AG04450 (cell line): ENCODE data around the gene ZNF579. TPM values are rescaled to one million over a fixed set of nuclear protein-coding genes. Genes with fewer than 3 reads are reported as not detected.

Source experiments
- CTCF ChIA-PET: fragments of 300-600, 350-600 bp; formaldehyde crosslinking; extraction: SDS; loops from one replicate; lab custom pipeline; 2022; ENCODE audit warnings: antibody characterized with exemption, inconsistent platforms; lab: Charles Lee
- POLR2A ChIA-PET: fragments of 350-600 bp; formaldehyde crosslinking; extraction: SDS; loops from one replicate; lab custom pipeline; 2021; ENCODE audit warnings: antibody characterized with exemption, inconsistent platforms; lab: Yijun Ruan, JAX
- DNase-seq: peaks from one replicate; pipeline ENCODE4 v3.0.0-alpha.2; 2011; ENCODE audit warnings: low read depth, low spot score
- H3K27ac ChIP-seq: one replicate; pipeline ENCODE4 v1.5.1; 2012; ENCODE audit warnings: low read depth, low read length, control low read depth
- H3K27me3 ChIP-seq: one replicate; pipeline ENCODE4 v1.6.0; 2012; ENCODE audit warnings: low read length; ENCODE audit not compliant: control insufficient read depth, insufficient read depth
- H3K4me3 ChIP-seq: 2 replicates; pipeline ENCODE4 v1.5.1; 2011; ENCODE audit warnings: mild to moderate bottlenecking, low read depth, low read length, control low read depth
- H3K9me3 ChIP-seq: 2 replicates; pipeline ENCODE4 v1.5.1; 2012; ENCODE audit warnings: low read length; ENCODE audit not compliant: control insufficient read depth, insufficient read depth
- CTCF ChIP-seq: IDR thresholded peaks from 2 replicates; pipeline ENCODE4 v1.5.1; 2011; ENCODE audit warnings: low read depth, low read length, control low read depth, inconsistent platforms
- polyA plus RNA-seq: library from polyadenylated mRNA; depleted of rRNA; stranded (reverse); fragments of >200 nt; gene quantifications from 2 replicates; pipeline ENCODE4 v1.2.3, GENCODE V29; 2011

The ZNF579 gene
- polyA plus RNA-seq, 1 experiment, result 4.2 TPM

DNA sequence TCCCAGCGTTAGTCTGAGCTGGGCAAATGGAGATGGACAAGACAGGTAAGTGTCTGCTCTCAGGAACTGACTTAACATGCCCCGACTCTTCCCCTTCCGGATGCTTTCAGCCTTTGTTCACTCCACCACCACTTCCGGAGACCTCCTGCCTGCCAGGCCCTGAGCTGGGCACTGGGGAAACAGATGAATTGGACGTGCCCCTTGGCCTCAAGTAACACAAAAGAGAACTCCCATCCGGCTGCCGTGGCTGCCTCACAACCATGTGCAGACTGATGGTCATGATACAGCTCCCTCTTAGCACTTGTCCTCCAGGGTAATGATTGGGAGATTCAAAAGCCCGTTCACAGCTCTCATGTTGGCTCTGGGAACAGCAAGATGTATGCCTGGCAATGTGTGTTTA lies 36.8 kb upstream of the ZNF579 start:
- Histone ChIP-seq H3K27me3 (no peaks in the 10 kb centered on the region), H3K27ac (no peak overlapping the region), H3K9me3 (peaks cover 7% of the 10 kb centered on the region; the same call in 1 of the 2 replicates), H3K4me3 (no peak overlapping the region)
- ChIA-PET POLR2A (no interaction called here), CTCF (interaction anchor here (1.0 to 1.9 kb wide), 3 partner anchors 11 to 114 kb away, joined by 3 to 11 read pairs (median 5); no protein-coding TSS in a partner anchor)
- DNase-seq, result no peak
- TF ChIP-seq CTCF, result no peak

DNA sequence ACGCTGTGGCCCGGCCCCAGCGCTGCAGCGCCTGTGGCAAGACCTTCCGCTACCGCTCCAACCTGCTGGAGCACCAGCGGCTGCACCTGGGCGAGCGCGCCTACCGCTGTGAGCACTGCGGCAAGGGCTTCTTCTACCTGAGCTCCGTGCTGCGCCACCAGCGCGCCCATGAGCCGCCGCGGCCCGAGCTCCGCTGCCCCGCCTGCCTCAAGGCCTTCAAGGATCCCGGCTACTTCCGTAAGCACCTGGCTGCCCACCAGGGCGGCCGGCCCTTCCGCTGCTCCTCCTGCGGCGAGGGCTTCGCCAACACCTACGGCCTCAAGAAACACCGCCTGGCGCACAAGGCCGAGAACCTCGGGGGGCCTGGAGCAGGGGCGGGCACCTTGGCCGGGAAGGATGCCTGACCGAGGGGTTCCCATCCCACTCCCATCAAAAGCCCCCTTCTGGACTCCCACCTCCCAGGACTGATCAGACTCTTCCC lies 35.8 kb upstream of the ZNF579 start:
- no peaks in the 10 kb centered on the region for H3K27me3 ChIP-seq
- CTCF ChIA-PET, result interaction anchor here (1.2 to 1.9 kb wide), 2 partner anchors 10 to 113 kb away, joined by 3 to 5 read pairs; no protein-coding TSS in a partner anchor
- H3K9me3 ChIP-seq, result peaks cover 7% of the 10 kb centered on the region; the same call in 1 of the 2 replicates
- H3K4me3 ChIP-seq, result no peak overlapping the region
- no peak for TF ChIP-seq CTCF
- no peak for DNase-seq
- POLR2A ChIA-PET, result no interaction called here
- no peak overlapping the region for H3K27ac ChIP-seq

DNA sequence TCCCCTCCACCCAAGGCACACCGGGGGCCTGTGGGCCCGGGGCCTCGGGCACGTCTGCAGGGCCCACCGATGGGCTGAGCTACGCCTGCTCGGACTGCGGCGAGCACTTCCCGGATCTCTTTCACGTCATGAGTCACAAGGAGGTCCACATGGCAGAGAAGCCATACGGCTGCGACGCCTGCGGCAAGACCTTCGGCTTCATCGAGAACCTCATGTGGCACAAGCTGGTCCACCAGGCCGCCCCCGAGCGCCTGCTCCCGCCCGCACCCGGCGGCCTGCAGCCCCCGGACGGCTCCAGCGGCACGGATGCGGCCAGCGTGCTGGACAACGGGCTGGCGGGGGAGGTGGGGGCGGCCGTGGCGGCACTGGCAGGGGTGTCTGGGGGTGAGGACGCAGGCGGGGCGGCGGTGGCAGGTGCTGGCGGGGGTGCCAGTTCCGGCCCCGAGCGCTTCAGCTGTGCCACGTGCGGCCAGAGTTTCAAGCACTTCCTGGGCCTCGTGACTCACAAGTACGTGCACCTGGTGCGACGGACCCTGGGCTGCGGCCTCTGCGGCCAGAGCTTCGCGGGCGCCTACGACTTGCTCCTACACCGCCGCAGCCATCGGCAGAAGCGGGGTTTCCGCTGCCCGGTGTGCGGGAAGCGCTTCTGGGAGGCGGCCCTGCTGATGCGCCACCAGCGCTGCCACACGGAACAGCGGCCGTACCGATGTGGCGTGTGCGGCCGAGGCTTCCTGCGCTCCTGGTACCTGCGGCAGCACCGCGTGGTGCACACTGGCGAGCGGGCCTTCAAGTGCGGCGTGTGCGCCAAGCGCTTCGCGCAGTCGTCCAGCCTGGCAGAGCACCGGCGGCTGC lies 35.1 kb upstream of the ZNF579 start:
- DNase-seq, result no peak
- CTCF ChIA-PET, result interaction anchor here (1.2 to 1.9 kb wide), 2 partner anchors 10 to 112 kb away, joined by 3 to 5 read pairs; no protein-coding TSS in a partner anchor
- H3K9me3 ChIP-seq, result peaks cover 7% of the 10 kb centered on the region; the same call in 1 of the 2 replicates

DNA sequence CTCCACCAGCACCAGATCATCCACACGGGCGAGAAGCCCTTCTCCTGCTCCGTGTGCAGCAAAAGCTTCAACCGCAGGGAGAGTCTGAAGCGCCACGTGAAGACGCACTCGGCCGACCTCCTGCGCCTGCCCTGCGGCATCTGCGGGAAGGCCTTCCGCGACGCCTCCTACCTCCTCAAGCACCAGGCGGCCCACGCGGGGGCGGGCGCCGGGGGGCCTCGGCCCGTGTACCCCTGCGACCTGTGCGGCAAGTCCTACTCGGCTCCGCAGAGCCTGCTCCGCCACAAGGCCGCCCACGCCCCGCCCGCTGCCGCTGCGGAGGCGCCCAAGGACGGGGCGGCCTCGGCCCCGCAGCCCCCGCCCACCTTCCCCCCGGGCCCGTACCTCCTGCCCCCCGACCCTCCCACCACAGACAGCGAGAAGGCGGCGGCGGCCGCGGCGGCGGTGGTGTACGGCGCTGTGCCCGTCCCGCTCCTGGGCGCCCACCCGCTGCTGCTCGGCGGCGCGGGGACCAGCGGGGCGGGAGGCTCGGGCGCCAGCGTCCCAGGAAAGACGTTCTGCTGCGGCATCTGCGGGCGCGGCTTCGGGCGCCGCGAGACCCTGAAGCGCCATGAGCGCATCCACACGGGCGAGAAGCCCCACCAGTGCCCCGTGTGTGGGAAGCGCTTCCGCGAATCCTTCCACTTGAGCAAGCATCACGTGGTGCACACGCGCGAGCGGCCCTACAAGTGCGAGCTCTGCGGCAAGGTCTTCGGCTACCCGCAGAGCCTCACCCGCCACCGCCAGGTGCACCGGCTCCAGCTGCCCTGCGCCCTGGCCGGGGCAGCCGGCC lies 34.3 kb upstream of the ZNF579 start:
- ChIA-PET POLR2A (no interaction called here), CTCF (interaction anchor here (1.2 kb wide), 1 partner anchor 9 kb away, joined by 3 read pairs; no protein-coding TSS in a partner anchor)
- no peak for DNase-seq
- Histone ChIP-seq H3K27me3 (no peaks in the 10 kb centered on the region), H3K9me3 (peaks cover 7% of the 10 kb centered on the region), H3K4me3 (no peak overlapping the region), H3K27ac (no peak overlapping the region)
- TF ChIP-seq CTCF, result no peak

More for the DNA sequence above, 35.1 kb upstream of the ZNF579 start:
- no peak overlapping the region for H3K4me3 ChIP-seq
- H3K27ac ChIP-seq, result no peak overlapping the region
- POLR2A ChIA-PET, result no interaction called here
- H3K27me3 ChIP-seq, result no peaks in the 10 kb centered on the region
- no peak for TF ChIP-seq CTCF
